Measurements from ENCODE around the gene FAM83G. TPM values are rescaled to one million over a fixed set of nuclear protein-coding genes. Genes with fewer than 3 reads are reported as not detected.
A peak's percentile ranks its signal among the peaks of the same experiment; 100 is the strongest.

Gene FAM83G
- total RNA-seq, 1 experiment from 2014 or later, result 31.4 TPM

DNA sequence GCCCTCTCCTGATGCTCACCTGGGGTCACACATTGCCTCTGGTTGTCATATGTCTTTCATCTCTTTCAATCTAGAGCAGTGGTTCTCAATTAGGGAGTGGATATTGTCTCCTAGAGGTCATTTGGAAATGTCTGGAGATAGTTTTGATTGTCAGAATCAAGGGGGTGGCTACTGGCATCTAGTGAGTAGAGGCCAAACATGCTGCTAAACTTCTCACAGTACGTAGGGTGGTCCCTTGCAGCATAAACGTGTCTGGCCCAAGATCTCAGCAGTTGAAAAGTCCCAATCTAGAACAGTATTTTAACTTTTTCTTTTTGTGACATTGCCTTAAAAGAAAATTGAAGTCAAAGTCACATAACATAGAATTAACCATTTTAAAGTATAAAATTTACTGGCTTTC lies 83.1 kb downstream of the FAM83G start:
- Mint-ChIP-seq H3K27me3 (ENCODE audit: low read depth) (no peaks in the 10 kb centered on the region), H3K36me3 (peaks cover 33% of the 10 kb centered on the region), H3K4me1 (peaks cover 10% of the 10 kb centered on the region), H3K4me3 (no peak overlapping the region), H3K27ac (peak overlapping the region; percentile 38; the same call in 1 of the 2 replicates), H3K9me3 (no peaks in the 10 kb centered on the region)
- no peak for TF ChIP-seq FOXJ3 (CRISPR knock-in tag; IDR thresholded peaks at IDR 0.05; ENCODE audit: borderline replicate concordance)
- TF ChIP-seq, protein P1, sequence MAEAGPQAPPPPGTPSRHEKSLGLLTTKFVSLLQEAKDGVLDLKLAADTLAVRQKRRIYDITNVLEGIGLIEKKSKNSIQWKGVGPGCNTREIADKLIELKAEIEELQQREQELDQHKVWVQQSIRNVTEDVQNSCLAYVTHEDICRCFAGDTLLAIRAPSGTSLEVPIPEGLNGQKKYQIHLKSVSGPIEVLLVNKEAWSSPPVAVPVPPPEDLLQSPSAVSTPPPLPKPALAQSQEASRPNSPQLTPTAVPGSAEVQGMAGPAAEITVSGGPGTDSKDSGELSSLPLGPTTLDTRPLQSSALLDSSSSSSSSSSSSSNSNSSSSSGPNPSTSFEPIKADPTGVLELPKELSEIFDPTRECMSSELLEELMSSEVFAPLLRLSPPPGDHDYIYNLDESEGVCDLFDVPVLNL (CRISPR knock-in tag; IDR thresholded peaks at IDR 0.05; ENCODE audit: borderline replicate concordance, low read depth), result no peak
- TF ChIP-seq HMGA2 (CRISPR knock-in tag; IDR thresholded peaks at IDR 0.05), result no peak
- TF ChIP-seq ZNF219 (CRISPR knock-in tag; IDR thresholded peaks at IDR 0.05; ENCODE audit: borderline replicate concordance), result no peak
- TF ChIP-seq, protein P2, sequence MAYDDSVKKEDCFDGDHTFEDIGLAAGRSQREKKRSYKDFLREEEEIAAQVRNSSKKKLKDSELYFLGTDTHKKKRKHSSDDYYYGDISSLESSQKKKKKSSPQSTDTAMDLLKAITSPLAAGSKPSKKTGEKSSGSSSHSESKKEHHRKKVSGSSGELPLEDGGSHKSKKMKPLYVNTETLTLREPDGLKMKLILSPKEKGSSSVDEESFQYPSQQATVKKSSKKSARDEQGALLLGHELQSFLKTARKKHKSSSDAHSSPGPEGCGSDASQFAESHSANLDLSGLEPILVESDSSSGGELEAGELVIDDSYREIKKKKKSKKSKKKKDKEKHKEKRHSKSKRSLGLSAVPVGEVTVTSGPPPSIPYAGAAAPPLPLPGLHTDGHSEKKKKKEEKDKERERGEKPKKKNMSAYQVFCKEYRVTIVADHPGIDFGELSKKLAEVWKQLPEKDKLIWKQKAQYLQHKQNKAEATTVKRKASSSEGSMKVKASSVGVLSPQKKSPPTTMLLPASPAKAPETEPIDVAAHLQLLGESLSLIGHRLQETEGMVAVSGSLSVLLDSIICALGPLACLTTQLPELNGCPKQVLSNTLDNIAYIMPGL (CRISPR knock-in tag; IDR thresholded peaks at IDR 0.05), result no peak
- POLR2A ChIA-PET, result no interaction called here
- CTCF ChIA-PET, result no interaction called here
- ATAC-seq (no peak), DNase-seq (ENCODE audit: low spot score) (no peak)

DNA sequence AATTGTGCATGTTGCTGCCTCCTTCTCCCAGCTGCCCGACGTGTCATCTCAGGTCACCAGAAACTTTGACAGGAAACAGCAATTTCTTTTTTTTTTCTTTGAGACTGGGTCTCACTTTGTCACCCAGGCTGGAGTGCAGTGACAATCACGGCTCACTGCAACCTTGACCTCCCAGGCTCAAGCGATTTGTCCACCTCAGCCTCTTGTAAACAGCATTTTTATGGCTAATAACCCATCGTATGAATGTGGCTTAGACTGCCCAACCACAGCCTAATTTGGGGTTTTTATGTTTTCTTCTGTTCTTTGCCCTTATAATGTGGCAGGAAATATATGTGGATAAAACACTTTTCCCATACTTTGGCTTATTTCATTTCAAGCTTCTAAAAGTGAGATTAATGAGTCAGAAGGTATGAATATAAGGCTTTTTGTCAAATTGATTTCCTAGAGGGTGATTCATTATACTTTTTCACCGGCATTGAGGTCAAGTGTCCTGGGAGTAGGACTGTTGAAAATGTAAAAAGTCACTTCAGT lies 83.6 kb downstream of the FAM83G start:
- Mint-ChIP-seq H3K36me3 (peaks cover 38% of the 10 kb centered on the region), H3K4me1 (peaks cover 10% of the 10 kb centered on the region), H3K4me3 (no peak overlapping the region), H3K9me3 (no peaks in the 10 kb centered on the region), H3K27ac (no peak overlapping the region), H3K27me3 (ENCODE audit: low read depth) (no peaks in the 10 kb centered on the region)
- ChIA-PET POLR2A (no interaction called here), CTCF (no interaction called here)
- DNase-seq (ENCODE audit: low spot score) (no peak), ATAC-seq (no peak)
- TF ChIP-seq JUN (CRISPR knock-in tag; IDR thresholded peaks at IDR 0.05) (no peak), SMAD4 (CRISPR knock-in tag; IDR thresholded peaks at IDR 0.05) (no peak), RORB (CRISPR knock-in tag; IDR thresholded peaks at IDR 0.05) (no peak), EMX1 (CRISPR knock-in tag; IDR thresholded peaks at IDR 0.05) (no peak), NR3C1 (CRISPR knock-in tag; conservative IDR thresholded peaks at IDR 0.05; ENCODE audit: low read depth) (no peak), NFE2L1 (CRISPR knock-in tag; IDR thresholded peaks at IDR 0.05) (no peak), SOX15 (CRISPR knock-in tag; IDR thresholded peaks at IDR 0.05) (no peak), TP53 (CRISPR knock-in tag; IDR thresholded peaks at IDR 0.05) (no peak), FOXK1 (CRISPR knock-in tag; IDR thresholded peaks at IDR 0.05) (no peak), CREB1 (CRISPR knock-in tag; IDR thresholded peaks at IDR 0.05) (no peak), NFYB (CRISPR knock-in tag; conservative IDR thresholded peaks at IDR 0.05; ENCODE audit: low read depth) (no peak)
- TF ChIP-seq, protein P3, sequence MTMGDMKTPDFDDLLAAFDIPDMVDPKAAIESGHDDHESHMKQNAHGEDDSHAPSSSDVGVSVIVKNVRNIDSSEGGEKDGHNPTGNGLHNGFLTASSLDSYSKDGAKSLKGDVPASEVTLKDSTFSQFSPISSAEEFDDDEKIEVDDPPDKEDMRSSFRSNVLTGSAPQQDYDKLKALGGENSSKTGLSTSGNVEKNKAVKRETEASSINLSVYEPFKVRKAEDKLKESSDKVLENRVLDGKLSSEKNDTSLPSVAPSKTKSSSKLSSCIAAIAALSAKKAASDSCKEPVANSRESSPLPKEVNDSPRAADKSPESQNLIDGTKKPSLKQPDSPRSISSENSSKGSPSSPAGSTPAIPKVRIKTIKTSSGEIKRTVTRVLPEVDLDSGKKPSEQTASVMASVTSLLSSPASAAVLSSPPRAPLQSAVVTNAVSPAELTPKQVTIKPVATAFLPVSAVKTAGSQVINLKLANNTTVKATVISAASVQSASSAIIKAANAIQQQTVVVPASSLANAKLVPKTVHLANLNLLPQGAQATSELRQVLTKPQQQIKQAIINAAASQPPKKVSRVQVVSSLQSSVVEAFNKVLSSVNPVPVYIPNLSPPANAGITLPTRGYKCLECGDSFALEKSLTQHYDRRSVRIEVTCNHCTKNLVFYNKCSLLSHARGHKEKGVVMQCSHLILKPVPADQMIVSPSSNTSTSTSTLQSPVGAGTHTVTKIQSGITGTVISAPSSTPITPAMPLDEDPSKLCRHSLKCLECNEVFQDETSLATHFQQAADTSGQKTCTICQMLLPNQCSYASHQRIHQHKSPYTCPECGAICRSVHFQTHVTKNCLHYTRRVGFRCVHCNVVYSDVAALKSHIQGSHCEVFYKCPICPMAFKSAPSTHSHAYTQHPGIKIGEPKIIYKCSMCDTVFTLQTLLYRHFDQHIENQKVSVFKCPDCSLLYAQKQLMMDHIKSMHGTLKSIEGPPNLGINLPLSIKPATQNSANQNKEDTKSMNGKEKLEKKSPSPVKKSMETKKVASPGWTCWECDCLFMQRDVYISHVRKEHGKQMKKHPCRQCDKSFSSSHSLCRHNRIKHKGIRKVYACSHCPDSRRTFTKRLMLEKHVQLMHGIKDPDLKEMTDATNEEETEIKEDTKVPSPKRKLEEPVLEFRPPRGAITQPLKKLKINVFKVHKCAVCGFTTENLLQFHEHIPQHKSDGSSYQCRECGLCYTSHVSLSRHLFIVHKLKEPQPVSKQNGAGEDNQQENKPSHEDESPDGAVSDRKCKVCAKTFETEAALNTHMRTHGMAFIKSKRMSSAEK (CRISPR knock-in tag; IDR thresholded peaks at IDR 0.05; ENCODE audit: borderline replicate concordance), result no peak
- TF ChIP-seq, protein P4, sequence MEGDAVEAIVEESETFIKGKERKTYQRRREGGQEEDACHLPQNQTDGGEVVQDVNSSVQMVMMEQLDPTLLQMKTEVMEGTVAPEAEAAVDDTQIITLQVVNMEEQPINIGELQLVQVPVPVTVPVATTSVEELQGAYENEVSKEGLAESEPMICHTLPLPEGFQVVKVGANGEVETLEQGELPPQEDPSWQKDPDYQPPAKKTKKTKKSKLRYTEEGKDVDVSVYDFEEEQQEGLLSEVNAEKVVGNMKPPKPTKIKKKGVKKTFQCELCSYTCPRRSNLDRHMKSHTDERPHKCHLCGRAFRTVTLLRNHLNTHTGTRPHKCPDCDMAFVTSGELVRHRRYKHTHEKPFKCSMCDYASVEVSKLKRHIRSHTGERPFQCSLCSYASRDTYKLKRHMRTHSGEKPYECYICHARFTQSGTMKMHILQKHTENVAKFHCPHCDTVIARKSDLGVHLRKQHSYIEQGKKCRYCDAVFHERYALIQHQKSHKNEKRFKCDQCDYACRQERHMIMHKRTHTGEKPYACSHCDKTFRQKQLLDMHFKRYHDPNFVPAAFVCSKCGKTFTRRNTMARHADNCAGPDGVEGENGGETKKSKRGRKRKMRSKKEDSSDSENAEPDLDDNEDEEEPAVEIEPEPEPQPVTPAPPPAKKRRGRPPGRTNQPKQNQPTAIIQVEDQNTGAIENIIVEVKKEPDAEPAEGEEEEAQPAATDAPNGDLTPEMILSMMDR (IDR thresholded peaks at IDR 0.05), result no peak
- TF ChIP-seq, protein P5, sequence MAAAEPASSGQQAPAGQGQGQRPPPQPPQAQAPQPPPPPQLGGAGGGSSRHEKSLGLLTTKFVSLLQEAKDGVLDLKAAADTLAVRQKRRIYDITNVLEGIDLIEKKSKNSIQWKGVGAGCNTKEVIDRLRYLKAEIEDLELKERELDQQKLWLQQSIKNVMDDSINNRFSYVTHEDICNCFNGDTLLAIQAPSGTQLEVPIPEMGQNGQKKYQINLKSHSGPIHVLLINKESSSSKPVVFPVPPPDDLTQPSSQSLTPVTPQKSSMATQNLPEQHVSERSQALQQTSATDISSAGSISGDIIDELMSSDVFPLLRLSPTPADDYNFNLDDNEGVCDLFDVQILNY (CRISPR knock-in tag; IDR thresholded peaks at IDR 0.05), result no peak
- TF ChIP-seq, protein P6, sequence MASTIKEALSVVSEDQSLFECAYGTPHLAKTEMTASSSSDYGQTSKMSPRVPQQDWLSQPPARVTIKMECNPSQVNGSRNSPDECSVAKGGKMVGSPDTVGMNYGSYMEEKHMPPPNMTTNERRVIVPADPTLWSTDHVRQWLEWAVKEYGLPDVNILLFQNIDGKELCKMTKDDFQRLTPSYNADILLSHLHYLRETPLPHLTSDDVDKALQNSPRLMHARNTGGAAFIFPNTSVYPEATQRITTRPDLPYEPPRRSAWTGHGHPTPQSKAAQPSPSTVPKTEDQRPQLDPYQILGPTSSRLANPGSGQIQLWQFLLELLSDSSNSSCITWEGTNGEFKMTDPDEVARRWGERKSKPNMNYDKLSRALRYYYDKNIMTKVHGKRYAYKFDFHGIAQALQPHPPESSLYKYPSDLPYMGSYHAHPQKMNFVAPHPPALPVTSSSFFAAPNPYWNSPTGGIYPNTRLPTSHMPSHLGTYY (CRISPR knock-in tag; IDR thresholded peaks at IDR 0.05), result no peak
- TF ChIP-seq, protein P7, sequence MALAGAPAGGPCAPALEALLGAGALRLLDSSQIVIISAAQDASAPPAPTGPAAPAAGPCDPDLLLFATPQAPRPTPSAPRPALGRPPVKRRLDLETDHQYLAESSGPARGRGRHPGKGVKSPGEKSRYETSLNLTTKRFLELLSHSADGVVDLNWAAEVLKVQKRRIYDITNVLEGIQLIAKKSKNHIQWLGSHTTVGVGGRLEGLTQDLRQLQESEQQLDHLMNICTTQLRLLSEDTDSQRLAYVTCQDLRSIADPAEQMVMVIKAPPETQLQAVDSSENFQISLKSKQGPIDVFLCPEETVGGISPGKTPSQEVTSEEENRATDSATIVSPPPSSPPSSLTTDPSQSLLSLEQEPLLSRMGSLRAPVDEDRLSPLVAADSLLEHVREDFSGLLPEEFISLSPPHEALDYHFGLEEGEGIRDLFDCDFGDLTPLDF (CRISPR knock-in tag; IDR thresholded peaks at IDR 0.05), result no peak
- TF ChIP-seq, protein P8, sequence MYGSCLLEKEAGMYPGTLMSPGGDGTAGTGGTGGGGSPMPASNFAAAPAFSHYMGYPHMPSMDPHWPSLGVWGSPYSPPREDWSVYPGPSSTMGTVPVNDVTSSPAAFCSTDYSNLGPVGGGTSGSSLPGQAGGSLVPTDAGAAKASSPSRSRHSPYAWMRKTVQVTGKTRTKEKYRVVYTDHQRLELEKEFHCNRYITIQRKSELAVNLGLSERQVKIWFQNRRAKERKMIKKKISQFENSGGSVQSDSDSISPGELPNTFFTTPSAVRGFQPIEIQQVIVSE (CRISPR knock-in tag; IDR thresholded peaks at IDR 0.05; ENCODE audit: borderline replicate concordance), result no peak
